Endothelial cell of umbilical vein (primary cell): Measurements from ENCODE around the gene PCDHGB4. TPM values are rescaled to one million over a fixed set of nuclear protein-coding genes. Genes with fewer than 3 reads are reported as not detected.
A peak's percentile ranks its signal among the peaks of the same experiment; 100 is the strongest.
"Not testable (repeated sequence)": the region's sequence is repeated elsewhere in the genome, so short reads cannot be mapped to it uniquely, and the experiment has no call there.

Experiments
- BruUV-seq: library from RNA; stranded (reverse); fragments of 400-500 nt; replicated peaks from 2 replicates; lab custom pipeline; 2021; lab: Mats Ljungman, UMichigan
- CTCF ChIA-PET: fragments of 300-600, 350-600 bp; sonication (Branson Sonifier 250); formaldehyde crosslinking; loops from one replicate; lab custom pipeline; 2021; ENCODE audit warnings: antibody characterized with exemption, inconsistent platforms; lab: Charles Lee
- POLR2A ChIA-PET: fragments of 300-600, 350-600 bp; sonication (Branson Sonifier 250); formaldehyde crosslinking; loops from one replicate; lab custom pipeline; 2021; ENCODE audit warnings: antibody characterized with exemption, inconsistent platforms; lab: Charles Lee
- DNase-seq: peaks from one replicate; pipeline ENCODE4 v3.0.0-alpha.2; 2011; ENCODE audit warnings: low read depth, low spot score
- FAIRE-seq: peaks from 2 replicates; lab custom pipeline; 2011; peaks lifted over from hg19 to GRCh38; lab: Jason Lieb, UNC
- H2AFZ ChIP-seq: 2 replicates; pipeline ENCODE4 v1.6.0; 2012; ENCODE audit warnings: low read depth, low read length, control low read depth, inconsistent platforms
- H3K27ac ChIP-seq: 2 replicates; pipeline ENCODE4 v1.5.1; 2011; ENCODE audit warnings: low read depth, mild to moderate bottlenecking, control low read depth, low read length, moderate library complexity; ENCODE audit not compliant: insufficient read depth
- H3K27me3 ChIP-seq, 2 experiments: 2 replicates each; pipeline versions ENCODE4 v1.6.0 to v1.6.1; 2011; ENCODE audit warnings: low read length in 2 of 2, mixed read lengths in 1 of 2; ENCODE audit not compliant: control insufficient read depth in 2 of 2, insufficient read depth in 2 of 2
- H3K36me3 ChIP-seq, 2 experiments: 2 replicates in 1 of 2; 3 replicates in 1 of 2; pipeline ENCODE4 v1.5.1; 2011; ENCODE audit warnings: low read length in 2 of 2, mild to moderate bottlenecking in 1 of 2, moderate library complexity in 1 of 2; ENCODE audit not compliant: control insufficient read depth in 2 of 2, insufficient read depth in 2 of 2; ENCODE audit errors: extremely low read depth in 1 of 2
- H3K4me1 ChIP-seq: 3 replicates; pipeline ENCODE4 v1.5.1; 2011; ENCODE audit warnings: mild to moderate bottlenecking, low read length; ENCODE audit not compliant: control insufficient read depth, insufficient read depth; ENCODE audit errors: extremely low read depth
- H3K4me2 ChIP-seq: 2 replicates; pipeline ENCODE4 v1.6.1; 2011; ENCODE audit warnings: low read length, control low read depth, mixed read lengths; ENCODE audit not compliant: insufficient read depth
- H3K4me3 ChIP-seq, 3 experiments: fragments of 200-600 bp in 1 of 3; sonication (generic), shearing (Covaris generic) in 1 of 3; replicated peaks in 1 of 3; 2 replicates each; pipeline ENCODE4 v1.5.1; 2011 to 2016; ENCODE audit warnings: control low read depth in 3 of 3, low read length in 3 of 3, mild to moderate bottlenecking in 2 of 3, inconsistent platforms in 1 of 3, low read depth in 1 of 3, moderate library complexity in 1 of 3; ENCODE audit not compliant: insufficient read depth in 1 of 3
- H3K79me2 ChIP-seq: 2 replicates; pipeline ENCODE4 v1.6.0; 2012; ENCODE audit warnings: low read length, inconsistent platforms; ENCODE audit not compliant: control insufficient read depth, insufficient read depth
- H3K9ac ChIP-seq: replicated peaks from 2 replicates; pipeline ENCODE3; 2011; ENCODE audit warnings: low read length, control low read depth; ENCODE audit not compliant: insufficient read depth; ENCODE audit errors: extremely low read depth
- H3K9me1 ChIP-seq: replicated peaks from 3 replicates; pipeline ENCODE4 v1.6.0; 2011; ENCODE audit warnings: mild to moderate bottlenecking, low read length; ENCODE audit not compliant: control insufficient read depth, insufficient read depth; ENCODE audit errors: extremely low read depth
- H3K9me3 ChIP-seq: replicated peaks from 2 replicates; pipeline ENCODE4 v1.5.1; 2012; ENCODE audit warnings: low read length, inconsistent platforms; ENCODE audit not compliant: control insufficient read depth, insufficient read depth
- H4K20me1 ChIP-seq: replicated peaks from 2 replicates; pipeline ENCODE3; 2011; ENCODE audit warnings: mild to moderate bottlenecking, low read length; ENCODE audit not compliant: control insufficient read depth, insufficient read depth; ENCODE audit errors: extremely low read depth
- EZH2 ChIP-seq: IDR thresholded peaks from 2 replicates; pipeline ENCODE4 v1.6.1; 2012; ENCODE audit warnings: borderline replicate concordance, low read depth, mild to moderate bottlenecking, moderate library complexity, low read length, inconsistent platforms; ENCODE audit not compliant: severe bottlenecking
- dilution Hi-C: fragments of 300-500 bp; cut with MboI; formaldehyde crosslinking; loops from one replicate; pipeline ENCODE4 v1.15.0; 2019; ENCODE audit warnings: low sequenced_read_pairs; ENCODE audit not compliant: extremely low pct_ligation_motif_present
- intact Hi-C: fragments of 100-400 bp; cut with micrococcal nuclease; formaldehyde crosslinking; loops from one replicate; pipeline ENCODE4 v1.10.0; 2022
- polyA plus RNA-seq, 4 experiments: library from polyadenylated mRNA; depleted of rRNA in 3 of 4; stranded (reverse) in 3 of 4; unstranded in 1 of 4; fragments of >200 nt; gene quantifications; 2 replicates each; pipeline versions ENCODE4 v1.2.1 to v1.2.3, GENCODE V29; 2011 to 2012; ENCODE audit warnings: missing spikeins in 1 of 4
- total RNA-seq: library from RNA; stranded (reverse); gene quantifications from 2 replicates; pipeline ENCODE4 v1.2.3, GENCODE V29; 2021

The PCDHGB4 gene
- total and polyA plus RNA-seq, 2 donors (not counting 3 experiments of a cell fraction or from before 2014, with no cell fraction given): 6.5 to 6.9 TPM

DNA sequence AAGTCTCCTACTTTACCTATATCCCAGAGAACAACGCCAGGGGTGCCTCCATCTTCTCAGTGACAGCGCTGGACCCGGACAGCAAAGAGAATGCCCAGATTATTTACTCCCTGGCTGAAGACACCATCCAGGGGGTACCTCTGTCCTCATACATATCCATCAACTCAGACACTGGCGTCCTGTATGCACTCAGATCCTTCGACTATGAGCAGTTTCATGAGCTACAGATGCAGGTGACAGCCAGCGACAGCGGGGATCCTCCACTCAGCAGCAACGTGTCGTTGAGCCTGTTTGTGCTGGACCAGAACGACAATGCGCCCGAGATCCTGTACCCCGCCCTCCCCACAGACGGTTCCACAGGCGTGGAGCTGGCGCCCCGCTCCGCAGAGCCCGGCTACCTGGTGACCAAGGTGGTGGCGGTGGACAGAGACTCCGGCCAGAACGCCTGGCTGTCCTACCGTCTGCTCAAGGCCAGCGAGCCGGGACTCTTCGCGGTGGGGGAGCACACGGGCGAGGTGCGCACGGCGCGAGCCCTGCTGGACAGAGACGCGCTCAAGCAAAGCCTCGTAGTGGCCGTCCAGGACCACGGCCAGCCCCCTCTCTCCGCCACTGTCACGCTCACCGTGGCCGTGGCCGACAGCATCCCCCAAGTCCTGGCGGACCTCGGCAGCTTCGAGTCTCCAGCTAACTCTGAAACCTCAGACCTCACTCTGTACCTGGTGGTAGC is 27.2 kb downstream of the PCDHGB4 start:
- H3K9me1 ChIP-seq, dilution Hi-C loops, H3K4me1 ChIP-seq, BruUV-seq, FAIRE-seq, DNase-seq, H3K79me2 ChIP-seq, POLR2A ChIA-PET, H2AFZ ChIP-seq, H3K27ac ChIP-seq, H3K4me3 ChIP-seq, H3K9me3 ChIP-seq, H4K20me1 ChIP-seq, H3K9ac ChIP-seq, H3K4me2 ChIP-seq, intact Hi-C loops, H3K36me3 ChIP-seq: not testable (repeated sequence)
- CTCF ChIA-PET: interaction anchor here (1.2 to 11.3 kb wide), 6 partner anchors 12 to 148 kb away, joined by 3 to 335 read pairs (median 44); partner anchors contain the start of genes PCDHGA12 and PCDHGA8
- peaks cover 48 to 84% of the 10 kb centered on the region in 2 experiments for H3K27me3 ChIP-seq
- peak; percentile 76 for TF ChIP-seq EZH2

DNA sequence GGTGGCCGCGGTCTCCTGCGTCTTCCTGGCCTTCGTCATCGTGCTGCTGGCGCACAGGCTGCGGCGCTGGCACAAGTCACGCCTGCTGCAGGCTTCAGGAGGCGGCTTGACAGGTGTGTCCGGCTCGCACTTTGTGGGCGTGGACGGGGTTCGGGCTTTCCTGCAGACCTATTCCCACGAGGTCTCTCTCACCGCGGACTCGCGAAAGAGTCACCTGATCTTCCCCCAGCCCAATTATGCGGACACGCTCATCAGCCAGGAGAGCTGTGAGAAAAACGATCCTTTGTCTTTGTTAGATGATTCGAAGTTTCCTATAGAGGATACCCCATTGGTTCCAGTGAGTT is 27.7 kb downstream of the PCDHGB4 start:
- POLR2A ChIA-PET, H3K79me2 ChIP-seq, H3K9ac ChIP-seq, H3K4me1 ChIP-seq, dilution Hi-C loops, H3K9me3 ChIP-seq, H3K27ac ChIP-seq, H3K36me3 ChIP-seq, H3K4me2 ChIP-seq, H3K4me3 ChIP-seq, H2AFZ ChIP-seq, intact Hi-C loops, H3K9me1 ChIP-seq, H4K20me1 ChIP-seq, BruUV-seq, FAIRE-seq, DNase-seq: not testable (repeated sequence)
- CTCF ChIA-PET: interaction anchor here (1.0 to 11.3 kb wide), 4 partner anchors 12 to 148 kb away, joined by 3 to 335 read pairs (median 32); no protein-coding TSS in a partner anchor
- peaks cover 45 to 84% of the 10 kb centered on the region in 2 experiments for H3K27me3 ChIP-seq
